HG02588 (cell line): Measurements from ENCODE around the gene LHFPL6.

ENCODE experiments used
- ATAC-seq: cut with Tn5 transposase; IDR thresholded peaks from one replicate; pipeline ENCODE4 v1.9.1; 2021; ENCODE audit warnings: mild to moderate bottlenecking, moderate library complexity; ENCODE audit not compliant: unreplicated experiment

LHFPL6 gene

DNA sequence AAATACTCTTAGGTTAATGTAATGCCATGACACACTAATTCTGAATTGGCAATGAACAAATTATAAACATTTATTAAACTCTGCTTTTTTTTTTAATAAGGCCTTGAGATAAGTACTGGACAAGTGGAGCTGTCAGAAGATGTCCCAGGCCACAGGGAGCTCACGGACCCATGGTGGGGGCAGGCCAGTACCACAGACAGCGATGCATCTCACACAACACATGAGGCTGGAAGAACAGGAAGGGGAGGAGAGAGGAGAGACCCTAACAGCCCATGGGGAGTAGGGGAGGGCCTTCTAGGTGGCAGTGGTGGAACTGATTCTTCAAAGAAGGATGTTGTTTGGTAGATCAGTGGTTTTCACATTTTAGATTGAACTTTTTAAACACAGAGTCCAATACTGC lies 128.4 kb downstream of the LHFPL6 start:
- ATAC-seq, result no peak

DNA sequence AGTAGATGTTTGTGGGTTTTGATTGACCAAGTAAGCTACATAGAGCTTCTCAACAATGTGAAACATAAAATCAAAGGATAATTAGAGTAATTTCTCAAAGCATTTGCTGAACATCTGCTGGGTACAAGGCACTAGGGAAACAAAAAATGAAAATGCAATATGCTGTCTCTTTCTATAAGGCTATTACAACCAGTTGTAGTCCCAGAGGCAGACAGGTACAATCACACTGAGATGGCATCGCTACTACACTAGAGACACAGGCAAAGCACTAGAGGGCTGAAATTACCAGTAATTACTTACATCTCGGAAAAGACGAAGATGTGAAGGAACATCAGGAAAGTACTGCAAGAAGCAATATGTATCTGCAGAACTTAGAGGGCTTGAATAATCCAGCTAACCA lies 133.3 kb downstream of the LHFPL6 start:
- no peak for ATAC-seq

DNA sequence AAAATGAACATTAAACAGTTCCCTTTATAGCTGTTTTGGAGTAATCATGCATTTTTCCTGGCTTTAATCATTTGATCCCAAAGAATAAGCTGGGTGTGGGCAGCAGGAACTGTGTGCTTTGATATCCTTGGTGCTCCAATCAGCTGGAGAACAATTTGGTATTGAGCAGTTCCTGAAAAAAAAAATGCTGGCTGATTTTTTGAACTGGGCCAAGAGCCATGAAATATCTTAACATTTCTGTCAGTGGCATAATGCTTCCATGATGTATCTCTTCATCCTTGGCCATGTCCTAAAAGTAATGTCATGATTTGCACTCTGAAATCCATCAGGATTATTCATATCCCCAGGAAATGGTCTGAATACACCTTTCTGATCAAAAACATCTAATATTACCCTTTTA lies 134.7 kb downstream of the LHFPL6 start:
- no peak for ATAC-seq

DNA sequence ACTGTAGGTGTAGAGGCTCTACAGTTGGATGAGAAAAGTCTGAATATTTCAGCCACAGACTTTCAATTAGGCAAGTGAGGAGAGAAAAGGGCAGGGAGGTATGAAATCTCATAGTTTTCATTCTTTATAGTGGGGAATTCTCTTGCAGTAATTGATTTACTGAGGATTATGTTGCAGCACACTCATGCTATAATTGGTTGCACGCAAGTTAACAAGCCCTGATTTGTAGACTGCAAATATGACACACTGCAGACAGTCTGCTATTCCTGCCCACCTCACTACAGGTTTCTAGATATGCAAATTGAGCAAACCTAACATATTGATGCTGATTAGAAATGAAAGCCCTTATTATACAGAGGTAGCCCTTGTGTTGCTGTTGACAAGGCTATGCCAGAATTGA lies 139.4 kb downstream of the LHFPL6 start:
- ATAC-seq, result no peak

DNA sequence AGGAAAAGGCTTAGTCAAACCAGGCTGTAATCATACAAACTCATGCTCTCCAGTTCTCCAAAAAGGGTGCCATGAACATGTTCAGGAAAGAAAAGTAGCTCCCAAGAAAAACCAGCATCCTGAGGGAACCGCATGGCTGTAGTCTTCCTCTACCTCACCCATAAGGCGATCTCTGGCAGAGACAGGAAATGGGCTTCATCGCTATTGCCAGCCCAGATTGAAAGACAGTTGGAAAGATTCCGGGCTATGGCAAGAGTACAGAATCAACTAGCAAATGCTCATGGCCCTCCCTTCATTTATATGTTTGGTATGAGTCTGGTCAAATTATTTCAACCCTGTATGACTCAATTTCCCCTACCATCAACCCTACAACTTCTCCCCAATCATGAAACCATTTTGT lies 140.1 kb downstream of the LHFPL6 start:
- no peak for ATAC-seq

DNA sequence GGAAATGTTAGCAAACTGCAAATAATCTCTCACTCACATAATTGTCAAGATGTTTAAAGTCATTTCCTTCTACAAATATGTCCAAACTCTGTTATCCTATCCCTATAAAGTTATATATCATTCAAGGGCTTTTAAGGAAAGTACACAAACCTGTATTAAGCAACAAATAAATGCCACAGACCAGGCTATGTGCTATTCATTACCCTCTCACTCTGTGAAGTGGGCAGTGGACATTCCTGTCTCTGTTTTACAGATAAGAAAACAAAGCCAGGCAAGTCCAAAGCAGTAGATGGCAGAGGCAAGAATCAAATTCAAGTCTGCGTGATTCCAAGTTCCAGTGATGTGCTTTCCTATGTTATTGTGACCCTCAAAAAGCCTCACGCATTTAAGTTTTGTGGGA lies 140.6 kb downstream of the LHFPL6 start:
- no peak for ATAC-seq

DNA sequence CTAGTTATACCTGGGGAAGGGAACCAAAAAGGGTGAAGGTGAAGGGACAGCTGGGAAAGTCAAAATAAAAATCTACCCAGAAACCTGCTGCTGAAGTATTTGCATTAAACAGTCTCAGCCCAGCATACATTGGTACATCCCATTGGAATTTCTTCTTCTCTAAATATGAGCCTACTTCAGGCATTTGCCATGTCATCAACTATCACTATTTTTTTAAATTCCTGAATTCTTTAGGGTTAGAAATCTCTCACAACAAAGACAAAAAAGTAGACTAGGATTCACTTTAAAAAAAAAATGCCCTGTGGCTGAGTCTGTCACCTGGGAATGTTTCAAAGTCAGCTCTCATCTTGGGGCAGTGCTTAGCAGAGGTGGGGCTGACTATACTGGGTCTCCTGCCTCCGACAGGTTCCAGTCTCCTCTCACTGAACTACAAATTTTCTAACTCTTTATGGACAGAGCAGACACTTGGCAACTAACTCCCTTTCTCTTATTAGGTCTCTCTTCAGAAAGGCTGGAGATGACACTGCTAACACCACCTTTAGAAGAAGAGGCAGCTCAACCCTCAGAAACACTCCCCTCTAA lies 141.2 kb downstream of the LHFPL6 start:
- ATAC-seq, result no peak

DNA sequence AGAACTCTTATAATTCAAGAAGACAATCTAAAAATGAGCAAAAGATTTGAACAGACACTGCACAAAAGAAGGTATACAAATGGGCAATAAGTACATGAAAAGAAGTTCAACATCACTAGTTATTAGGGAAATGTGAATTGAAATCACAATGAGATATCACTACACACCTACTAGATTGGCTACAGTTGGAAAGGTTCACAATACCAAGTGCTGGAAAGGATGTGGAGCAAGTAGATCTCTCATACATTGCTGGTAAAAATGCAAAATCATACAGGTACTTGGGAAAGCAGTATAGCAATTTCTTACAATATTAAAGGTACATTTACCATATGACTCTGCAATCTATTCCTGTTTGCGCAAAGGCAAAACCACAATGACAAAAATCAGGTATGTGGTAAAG lies 145.7 kb downstream of the LHFPL6 start:
- ATAC-seq, result no peak

DNA sequence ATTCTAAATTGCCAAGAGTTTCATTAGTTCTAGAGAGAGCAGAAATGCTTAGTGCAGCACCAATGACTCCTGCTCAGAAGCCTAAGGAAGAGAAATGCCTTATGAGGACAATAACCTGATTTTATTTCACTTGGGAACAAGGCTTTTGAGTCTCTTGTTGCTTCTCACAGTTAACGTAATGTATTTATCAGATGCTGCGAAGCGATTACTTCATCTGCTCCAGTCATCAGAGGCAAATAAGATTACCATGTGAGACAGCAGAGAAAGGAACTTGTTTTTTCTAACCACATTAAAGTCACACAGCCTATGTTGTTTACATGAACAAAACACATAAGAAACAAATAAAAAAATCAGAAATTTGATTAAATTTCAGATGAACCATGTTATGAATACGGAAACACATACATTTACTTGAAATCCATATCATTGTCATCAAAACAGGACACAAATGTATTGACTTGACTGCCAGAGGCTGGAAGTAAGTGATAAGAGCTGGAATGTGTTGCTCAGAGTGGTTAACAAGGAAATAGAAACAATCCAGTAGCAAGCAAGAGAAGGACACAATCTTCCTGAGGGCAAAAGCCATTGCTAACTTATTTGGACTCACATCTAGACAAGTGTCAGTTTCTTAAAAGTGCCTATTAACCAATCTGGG lies 147.3 kb downstream of the LHFPL6 start:
- ATAC-seq, result no peak

DNA sequence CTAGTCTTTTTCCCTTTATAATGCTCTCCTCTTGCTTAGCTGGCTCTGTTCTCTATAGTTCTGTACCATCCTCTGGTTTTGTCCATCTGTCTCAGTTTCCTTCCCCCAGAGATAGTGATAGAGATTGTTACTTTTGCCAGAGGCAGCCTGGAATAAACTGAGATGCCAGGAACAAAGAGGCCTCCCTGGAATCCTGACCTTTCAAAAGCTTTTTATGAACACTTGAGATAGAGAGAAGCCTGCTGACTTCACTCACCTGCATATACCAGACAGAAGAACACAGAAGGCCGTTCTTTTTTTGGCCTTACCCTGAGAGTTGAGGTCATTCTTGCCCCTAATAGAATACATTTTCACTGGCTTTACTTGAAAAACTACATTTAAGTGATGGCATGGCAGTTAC lies 150.2 kb downstream of the LHFPL6 start:
- no peak for ATAC-seq

DNA sequence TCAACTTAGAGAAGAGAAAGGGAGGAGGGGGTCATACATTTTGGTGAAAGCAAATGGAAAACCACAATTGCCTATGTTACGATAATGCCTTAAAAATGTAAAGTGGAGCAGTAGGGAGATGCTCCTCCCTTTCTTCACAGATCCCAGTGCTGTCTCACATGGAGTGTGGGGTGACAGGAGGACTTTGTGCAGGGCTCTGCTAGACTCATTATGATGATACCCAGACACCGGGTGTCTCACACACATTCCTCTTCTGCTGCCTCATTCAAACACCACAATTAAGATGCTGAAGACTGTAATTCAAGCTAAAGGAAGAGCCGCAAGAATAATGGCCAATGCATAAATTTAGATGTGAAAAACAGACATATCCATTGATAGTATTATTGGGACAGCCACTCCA lies 150.6 kb downstream of the LHFPL6 start:
- ATAC-seq, result no peak

DNA sequence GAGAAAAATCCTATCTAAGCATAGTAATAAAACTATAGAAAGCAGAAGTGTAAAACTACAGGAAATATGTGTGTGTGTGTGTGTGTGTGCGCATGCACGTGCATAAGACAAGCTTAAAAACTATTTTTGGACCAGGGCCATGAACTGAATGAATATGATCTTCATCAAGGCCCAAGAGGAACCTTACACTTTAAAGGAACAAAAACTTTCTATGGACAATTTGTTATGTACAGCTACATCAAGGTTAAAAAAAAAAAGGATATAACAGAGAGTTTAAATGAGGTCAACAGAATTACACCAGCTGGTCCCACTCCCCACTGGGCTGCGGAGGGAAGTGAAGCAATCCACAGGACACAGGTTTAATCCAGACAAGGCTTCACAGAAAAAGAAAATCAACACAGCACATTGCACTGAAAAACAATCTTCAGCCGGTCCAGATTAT lies 151.1 kb downstream of the LHFPL6 start:
- ATAC-seq, result no peak

DNA sequence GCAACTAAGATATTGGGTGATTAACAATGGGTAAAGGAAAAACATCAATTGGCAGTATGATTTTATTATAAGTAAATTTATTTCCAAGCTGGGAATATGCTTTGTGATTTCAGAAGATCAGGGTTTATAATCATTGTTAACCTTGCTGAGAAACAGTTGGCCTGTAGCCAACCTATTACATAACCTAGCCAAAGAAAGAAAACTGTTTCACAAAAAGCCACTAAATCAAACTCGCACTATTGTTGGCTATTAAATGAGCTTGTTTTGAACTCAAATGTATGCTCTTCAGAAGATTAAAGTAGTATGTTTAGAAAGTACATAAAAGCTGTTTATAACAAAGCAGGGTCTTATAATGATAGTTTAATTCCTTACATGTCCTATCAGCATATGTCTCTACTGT lies 151.7 kb downstream of the LHFPL6 start:
- no peak for ATAC-seq

DNA sequence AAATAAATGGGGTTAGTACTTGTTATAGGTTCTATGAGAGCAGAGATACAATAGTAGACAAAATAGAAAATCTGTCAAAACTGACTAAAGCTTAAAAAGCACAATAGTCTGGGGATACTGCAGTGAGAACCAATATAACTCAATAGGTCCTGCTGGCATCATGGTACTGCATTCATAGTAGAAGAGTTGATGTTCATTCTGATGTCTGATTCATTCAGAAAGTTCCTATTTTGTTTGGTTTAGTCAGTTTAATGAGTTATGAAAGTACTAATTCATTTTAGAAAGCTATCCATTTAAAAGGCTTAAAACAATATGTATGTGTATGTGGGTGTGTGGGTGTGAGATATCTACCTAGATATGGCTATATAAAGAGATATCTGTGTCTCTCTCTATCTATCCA lies 152.8 kb downstream of the LHFPL6 start:
- ATAC-seq, result no peak

DNA sequence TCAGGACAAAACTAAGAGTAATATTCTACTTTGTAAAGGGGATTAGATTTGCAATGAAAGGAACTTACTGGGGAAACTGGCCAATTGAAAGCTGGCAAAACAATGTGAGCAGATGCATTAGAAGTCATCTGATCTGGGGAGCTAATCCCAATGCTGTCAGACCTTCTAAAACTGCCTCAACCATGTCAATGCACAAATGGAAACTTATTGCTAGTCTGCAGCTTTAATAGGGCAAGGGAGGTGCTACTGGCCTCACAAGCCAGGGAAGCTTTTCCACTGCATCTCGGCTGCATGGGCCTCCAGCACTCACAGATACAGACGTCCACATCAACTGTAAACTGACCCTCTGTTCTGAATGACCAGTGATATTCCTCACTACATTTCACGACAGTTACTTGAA lies 154.2 kb downstream of the LHFPL6 start:
- ATAC-seq, result no peak

DNA sequence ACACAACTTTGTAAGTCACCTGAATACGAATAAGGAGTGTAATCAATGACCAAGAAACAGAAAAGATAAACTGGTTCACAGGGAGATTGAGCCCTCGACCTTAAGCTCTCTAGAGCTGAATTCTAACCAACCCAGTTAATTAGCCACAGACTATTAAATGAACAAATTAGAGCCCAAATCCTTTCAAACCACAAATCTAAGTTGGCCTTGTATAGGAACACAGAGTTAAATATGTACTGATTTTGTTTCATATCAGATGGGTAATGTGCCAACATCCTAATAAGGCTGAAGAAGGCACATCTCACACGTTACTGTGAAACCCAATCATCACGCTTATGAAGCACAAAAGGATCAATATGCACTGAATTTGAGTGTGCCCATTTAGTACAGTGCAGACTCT lies 156.1 kb downstream of the LHFPL6 start:
- ATAC-seq, result no peak

DNA sequence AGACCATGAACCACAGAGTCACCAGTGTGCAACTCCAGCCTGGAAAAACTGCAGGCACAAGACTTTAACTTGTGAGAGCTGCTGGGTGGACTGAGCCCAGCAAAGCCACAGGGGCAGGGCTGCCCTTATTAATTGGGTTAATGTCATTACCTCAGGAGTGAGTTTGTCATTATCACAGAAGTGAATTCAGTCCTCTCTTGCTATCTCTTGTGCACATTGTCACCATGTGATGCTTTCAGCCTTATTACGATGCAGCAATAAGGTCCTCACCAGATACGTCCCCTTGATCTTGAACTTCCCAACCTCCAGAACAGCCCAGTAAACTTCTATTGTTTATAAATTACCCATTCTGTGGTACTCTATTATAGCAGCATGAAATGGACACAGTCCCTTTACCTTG lies 158.1 kb downstream of the LHFPL6 start:
- ATAC-seq, result no peak

DNA sequence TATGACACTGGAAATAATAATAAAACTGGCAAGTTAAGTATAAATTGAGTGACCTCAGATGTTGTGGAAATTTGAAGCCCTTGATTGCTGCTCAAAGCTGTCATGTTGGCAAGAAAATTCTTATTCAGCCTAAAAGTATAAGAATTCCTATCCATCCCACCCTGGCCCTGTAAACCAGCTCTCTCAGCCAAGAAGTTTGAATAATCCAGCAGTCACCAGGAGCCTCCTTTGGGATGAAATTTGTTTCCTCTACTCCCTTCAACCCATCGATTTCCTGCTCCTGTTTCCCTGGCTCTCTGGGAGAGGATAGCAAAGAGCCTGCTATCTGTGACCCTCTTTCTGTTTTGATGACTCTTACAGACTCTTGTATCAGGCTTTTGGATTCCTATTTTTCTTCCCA lies 169.3 kb downstream of the LHFPL6 start:
- ATAC-seq, result no peak

DNA sequence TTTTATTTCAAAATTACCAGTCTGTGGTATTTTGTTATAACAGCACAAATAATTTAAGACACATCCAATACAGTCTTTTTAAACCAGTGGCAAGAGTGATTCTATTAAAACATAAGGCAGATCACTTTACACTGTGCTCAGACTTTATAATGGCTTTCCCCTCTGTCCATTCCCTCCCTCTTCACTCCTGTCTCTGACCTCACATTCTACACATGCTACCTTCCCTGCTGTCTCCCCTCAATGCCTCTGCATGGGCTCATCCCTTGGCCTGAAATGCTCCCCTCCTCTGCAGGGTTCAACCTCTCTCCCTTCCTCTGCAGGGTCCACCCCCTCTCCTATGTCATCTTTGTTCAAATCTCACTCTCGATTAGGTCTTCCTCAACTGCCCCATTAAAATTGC lies 170.8 kb downstream of the LHFPL6 start:
- ATAC-seq, result no peak

DNA sequence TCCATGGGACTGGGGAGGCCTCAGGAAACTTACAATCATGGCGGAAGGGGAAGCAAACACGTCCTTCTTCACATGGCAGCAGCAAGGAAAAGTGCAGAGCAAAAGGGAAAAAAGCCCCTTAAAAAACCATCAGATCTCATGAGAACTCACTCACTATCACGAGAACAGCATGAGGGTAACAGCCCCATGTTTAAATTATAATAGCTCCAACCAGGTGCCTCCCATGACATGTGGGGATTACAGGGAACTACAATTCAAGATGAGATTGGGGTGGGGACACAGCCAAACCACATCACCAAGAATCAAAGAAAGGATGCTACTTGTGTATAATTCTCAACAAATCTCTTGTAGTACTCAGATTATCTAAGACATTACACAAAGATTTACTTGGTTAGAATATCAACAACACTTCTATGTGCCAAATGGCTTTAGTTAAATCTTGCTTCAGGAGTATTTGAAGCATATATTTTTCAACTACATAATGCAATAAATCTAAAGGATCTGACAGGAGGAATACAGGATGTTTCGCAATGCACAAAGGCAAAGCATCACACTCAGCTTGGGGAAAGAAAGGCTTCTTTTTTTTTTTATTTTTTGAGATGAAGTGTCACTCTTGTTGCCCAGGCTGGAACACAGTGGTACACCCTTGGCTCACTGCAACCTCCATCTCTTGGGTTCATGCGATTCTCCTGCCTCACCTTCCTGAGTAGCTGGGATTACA lies 180.0 kb downstream of the LHFPL6 start:
- no peak for ATAC-seq

DNA sequence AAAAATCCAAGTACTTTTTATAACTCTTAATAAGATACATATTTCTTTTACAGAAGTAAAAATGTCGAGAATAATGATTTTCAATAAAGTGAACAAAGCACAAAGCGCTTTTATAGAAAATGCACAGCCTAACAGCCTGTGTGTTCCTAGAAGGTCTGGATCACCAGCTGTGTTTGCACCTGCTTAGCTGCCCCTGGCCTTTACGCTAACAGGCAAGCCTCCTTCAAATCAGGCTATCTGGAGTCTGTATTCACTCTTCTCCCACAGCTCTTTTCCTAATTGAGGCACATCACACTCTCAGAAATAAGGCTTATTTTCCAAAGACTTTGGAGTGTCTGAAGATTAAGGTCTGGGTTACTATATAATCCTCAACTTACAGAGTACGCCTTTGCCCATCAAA lies 183.1 kb downstream of the LHFPL6 start:
- ATAC-seq, result no peak

DNA sequence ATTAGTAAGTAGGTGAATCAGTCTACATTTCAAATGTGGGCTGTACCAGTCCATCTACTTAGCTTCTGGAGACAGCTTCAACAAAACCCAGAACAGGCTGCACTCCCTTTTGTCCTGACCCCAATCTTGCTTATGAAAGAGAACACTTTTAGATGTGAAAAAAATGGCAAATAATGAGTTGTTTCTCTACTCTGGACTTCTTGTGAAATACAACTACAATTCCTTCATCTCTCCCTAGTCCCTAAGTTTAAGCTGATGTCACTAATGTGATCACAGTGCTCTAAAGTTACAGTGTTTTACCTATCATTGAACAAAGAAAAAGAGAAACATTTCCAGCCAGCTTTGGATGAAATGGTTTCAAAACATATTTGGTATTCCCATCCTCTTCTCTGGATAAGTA lies 183.9 kb downstream of the LHFPL6 start:
- ATAC-seq, result no peak

DNA sequence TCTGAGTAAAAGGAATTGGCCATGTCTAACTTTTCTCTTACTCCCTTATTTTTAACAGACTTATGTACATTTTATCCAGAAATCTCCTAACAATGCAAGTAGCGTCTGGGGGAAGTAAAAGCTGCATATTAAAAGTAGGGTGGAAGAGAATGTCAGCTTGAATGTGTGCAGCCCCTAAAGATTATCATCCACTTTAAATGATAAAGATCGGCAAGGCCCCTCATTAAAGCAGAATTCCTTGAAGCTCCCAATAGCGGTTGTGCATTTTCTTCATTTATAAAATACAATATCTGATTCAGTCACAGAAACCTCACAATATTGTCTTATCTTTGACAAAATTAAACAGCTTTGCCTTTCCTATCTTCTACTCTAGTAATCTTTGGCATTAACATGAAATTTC lies 184.6 kb downstream of the LHFPL6 start:
- no peak for ATAC-seq
